Activated gamma-delta T cell treated with Interleukin-2 at 50 U/mL for 16 hours (primary cell): Measurements from ENCODE around the gene C22orf23.
"Not testable (repeated sequence)": the region's sequence is repeated elsewhere in the genome, so short reads cannot be mapped to it uniquely, and the experiment has no call there.

Experiments used
- DNase-seq: peaks from one replicate; pipeline ENCODE4 v3.0.0-alpha.2; 2020

C22orf23 gene

DNA sequence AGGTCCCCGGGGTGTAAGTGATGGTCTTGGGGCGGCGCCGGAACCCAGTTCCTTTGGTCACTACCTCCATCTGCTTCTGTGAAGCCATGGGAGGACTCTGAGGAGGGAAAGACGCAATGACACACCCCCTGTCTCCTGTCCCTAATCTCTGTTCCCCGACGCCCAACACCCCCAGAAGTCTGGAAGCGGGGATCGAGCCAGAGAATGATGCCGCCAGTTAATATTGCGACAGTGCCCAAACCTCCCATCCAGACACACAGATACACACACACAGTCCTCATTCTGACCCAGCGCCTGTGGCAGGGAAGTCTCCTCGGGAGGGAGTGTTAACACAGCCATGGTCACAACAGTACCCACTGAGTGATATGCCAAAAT lies 352 bp downstream of the C22orf23 start:
- DNase-seq, result peak; percentile 8

DNA sequence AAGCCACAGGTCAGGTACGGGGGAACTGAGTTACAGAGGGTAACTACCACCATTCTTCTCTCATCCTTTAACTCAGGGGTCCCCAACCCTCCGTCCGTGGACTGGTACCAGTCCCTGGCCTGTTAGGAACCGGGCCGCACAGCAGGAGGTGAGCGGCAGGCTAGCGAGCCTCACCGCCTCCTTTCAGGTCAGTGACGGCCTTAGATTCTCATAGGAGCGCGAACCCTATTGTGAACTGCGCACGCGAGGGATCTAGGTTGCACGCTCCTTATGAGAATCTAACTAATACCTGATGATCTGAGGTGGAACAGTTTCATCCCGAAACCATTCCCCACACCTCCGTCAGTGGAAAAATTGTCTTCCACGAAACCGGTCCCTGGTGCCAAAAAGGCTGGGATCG lies 772 bp downstream of the C22orf23 start:
- DNase-seq, result not testable (repeated sequence)

DNA sequence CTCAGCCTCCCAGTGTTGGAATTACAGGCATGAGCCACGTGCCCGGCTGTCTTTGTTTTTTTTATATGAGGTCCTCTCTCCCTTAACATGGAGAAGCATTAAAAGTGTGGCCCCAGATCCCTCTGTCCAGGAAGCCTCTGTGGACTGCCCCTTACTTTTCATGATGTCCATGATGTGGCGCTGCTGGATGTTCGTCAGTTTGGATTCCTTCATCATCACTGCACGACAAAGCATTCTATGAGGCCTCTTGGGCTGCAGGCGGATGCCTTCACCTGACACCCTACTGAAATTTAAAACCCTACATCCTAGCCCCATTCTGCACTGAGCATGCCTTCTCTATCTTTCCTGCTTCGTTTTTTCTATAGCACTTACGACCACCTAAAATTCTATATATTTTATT lies 2.1 kb downstream of the C22orf23 start:
- no peak for DNase-seq

DNA sequence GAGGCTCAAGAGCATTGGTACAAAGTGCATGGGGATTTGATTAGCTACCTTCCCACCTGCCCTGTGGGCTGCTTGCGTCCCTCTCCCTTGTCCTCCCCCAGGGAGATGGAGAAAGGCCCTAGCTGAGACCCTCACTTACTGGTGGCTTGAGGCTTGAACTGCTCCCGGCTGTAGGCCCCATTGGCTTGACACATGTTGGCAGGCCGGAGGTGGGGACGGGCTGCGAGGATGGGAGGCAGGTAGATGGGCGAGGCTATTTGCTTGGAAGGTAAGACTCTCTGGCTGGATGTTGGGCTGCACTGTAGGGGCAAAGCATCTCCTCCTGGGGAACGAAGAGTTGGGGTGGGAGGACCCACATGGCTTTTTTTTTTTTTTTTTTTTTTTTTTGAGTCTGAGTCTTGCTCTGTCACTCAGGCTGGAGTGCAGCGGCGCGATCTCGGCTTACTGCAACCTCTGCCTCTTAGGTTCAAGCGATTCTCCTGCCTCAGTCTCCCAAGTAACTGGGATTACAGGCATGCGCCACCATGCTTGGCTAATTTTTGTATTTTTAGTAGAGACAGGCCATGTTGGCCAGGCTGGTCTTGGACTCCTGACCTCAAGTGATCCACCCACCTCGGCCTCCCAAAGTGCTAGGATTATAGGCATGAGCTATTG lies 6.1 kb downstream of the C22orf23 start:
- DNase-seq, result not testable (repeated sequence)

GRCh38 chr22:37944423-37944822 lies 9.0 kb downstream of the C22orf23 start:
- DNase-seq, result not testable (repeated sequence)

- no peak for DNase-seq
Measured at GRCh38 chr22:37943825-37944198, 9.6 kb downstream of the C22orf23 start.

- DNase-seq, result no peak
Measured at GRCh38 chr22:37943136-37943824, 10.1 kb downstream of the C22orf23 start.

DNA sequence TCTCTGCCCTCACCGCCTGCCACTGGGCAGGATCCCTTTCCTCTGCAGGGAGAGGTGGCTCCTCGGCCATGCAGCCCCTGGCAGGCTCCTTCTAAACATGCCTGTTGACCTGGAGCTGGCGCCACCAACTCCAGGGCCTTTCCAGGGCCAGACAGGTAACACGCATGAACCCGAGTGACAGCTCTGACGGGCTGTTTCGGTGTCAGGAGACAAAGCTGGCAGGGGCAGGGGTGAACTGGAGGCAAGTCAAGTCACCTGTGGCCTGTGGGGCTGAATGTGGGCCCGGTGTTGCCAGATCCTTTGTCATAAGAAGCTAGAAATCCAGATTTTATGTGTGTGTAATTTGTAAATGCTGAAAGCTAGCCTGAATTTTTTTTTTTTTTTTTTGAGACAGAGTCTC lies 11.3 kb downstream of the C22orf23 start:
- no peak for DNase-seq

DNA sequence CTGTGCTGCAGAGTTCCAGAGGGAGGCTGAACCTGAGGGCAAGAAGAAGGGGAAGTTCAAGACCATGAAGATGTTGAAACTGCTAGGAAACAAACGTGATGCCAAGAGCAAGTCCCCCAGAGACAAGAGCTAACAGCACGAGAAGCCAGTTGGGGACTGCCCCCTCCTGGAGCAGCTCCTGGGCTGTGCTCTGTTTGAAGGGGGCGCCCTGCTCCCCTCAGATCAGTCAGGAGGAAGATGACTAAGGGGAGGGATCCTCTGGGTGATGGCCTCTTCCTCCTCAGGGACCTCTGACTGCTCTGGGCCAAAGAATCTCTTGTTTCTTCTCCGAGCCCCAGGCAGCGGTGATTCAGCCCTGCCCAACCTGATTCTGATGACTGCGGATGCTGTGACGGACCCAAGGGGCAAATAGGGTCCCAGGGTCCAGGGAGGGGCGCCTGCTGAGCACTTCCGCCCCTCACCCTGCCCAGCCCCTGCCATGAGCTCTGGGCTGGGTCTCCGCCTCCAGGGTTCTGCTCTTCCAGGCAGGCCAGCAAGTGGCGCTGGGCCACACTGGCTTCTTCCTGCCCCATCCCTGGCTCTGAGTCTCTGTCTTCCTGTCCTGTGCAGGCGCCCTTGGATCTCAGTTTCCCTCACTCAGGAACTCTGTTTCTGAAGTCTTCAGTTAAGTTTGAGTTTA lies 12.6 kb downstream of the C22orf23 start:
- no peak for DNase-seq

DNA sequence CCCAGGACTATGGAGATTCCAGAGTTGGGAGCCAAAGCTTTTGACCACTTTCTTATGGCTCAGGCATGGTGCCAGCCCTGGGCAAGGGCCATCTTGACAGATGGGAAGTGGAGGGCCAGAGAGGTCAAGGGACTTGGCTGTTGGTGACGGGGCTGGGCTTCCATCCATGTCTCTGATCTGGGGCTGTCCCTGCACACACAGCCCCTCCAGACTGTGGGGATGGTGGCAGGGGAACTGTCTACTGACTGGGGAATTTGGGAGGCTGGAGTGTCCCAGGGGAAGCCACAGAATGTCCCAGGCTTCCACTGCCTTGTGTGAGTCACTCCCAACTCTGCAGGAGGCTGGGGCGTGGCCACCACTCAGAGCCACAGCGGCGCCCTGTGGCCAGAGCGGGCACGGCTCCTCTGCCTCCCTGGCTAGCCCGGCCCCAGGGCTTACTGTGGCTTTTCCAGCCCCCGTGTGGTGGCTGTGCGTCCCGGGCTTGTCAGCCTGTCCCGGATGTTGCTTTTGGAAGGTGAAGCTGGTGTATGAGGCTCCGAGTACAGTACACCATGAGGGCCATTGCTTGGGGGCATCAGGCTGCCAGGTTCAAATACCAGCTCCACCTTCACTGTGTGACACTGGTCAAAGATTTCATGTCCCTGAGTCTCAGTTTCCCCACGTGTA lies 19.6 kb downstream of the C22orf23 start:
- DNase-seq, result peak; percentile 74

- no peak for DNase-seq
Measured at GRCh38 chr22:37932821-37933578, 20.4 kb downstream of the C22orf23 start.

- DNase-seq, result no peak
Measured at GRCh38 chr22:37932401-37932800, 21.0 kb downstream of the C22orf23 start.

- no peak for DNase-seq
Measured at GRCh38 chr22:37931893-37932389, 21.5 kb downstream of the C22orf23 start.

- no peak for DNase-seq
Measured at GRCh38 chr22:37930952-37931440, 22.4 kb downstream of the C22orf23 start.

- no peak for DNase-seq
Measured at GRCh38 chr22:37930270-37930951, 23.0 kb downstream of the C22orf23 start.

DNA sequence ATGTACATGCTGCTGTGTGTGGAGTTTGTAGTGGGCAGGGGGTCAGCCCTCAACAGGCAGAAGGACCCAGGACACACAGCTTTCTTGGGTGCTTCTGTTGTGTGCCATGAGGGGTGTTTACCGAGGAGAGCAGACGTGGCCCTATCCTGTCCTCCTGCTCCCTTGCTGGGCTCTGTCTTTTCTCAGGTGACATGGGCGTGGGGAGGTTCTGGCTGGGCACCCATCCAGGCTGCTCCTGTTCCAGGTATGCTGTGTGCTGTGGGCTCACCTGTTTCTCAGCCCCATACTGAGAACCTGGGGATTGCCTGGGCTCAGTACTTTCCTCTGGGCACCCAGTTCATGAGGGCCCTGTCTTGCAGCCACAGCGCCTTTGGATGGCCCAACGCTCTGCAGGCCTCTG lies 24.0 kb downstream of the C22orf23 start:
- no peak for DNase-seq

DNA sequence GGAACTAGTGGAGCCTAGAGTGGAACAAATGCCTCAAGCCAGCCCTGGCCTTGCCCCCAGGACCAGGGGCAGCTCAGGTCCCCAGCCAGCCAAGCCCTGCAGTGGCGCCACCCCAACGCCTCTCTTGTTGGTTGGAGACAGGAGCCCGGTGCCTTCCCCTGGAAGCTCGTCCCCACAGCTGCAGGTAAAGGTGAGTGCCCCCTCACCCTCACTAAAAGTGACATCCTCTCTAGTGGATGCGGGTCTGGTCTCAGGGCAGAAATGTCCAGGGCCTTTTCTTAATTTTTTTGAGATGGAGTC lies 25.8 kb downstream of the C22orf23 start:
- no peak for DNase-seq

DNA sequence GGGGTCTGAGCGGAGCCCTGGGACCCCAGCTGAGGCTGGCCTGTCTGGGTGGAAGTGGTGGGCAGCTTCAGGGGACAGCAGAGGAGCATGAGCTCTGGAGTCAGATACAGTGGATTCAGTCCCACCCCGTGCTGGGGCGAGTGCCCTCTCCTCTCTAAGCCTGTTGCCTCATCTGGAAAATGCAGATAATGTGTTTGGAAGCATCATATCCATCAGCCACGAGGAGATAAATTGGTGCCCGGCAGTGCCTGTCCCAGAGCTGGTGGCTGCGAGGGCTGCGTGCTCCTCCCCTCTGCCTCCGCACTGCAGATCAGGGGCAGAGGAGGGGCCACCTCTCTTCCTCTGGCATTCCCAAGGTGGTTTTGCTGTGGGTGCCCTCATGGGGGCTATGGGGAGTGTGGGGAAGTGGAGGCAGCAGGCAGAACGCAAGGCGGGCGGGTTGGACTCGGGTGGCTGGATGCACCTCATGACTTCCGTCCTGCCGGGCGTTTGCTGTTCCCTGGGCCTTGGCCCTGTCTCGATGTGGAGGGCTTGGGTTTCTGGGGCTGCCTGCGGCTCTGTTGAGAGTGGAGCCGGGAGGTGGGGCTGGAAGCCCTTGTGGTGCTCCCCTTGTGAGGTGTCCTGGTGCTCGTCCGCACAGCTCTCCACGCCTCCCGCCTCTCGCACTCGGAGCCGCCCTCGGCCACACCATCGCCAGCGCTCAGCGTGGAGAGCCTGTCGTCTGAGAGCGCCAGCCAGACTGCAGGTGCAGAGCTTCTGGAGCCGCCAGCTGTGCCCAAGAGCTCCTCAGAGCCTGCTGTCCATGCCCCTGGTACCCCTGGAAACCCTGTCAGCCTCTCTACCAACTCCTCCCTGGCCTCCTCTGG lies 26.4 kb downstream of the C22orf23 start:
- no peak for DNase-seq

- no peak for DNase-seq
Measured at GRCh38 chr22:37926358-37926757, 27.0 kb downstream of the C22orf23 start.

GRCh38 chr22:37925767-37926166 lies 27.6 kb downstream of the C22orf23 start:
- no peak for DNase-seq

GRCh38 chr22:37925330-37925729 lies 28.1 kb downstream of the C22orf23 start:
- DNase-seq, result no peak
